ENCODE data around the gene SCGB2A2. TPM values are rescaled to one million over a fixed set of nuclear protein-coding genes. Genes with fewer than 3 reads are reported as not detected.

Gene SCGB2A2
- polyA plus RNA-seq, 1 experiment = not detected

GRCh38 chr11:62309991-62310390, 40.0 kb downstream of the SCGB2A2 start:
- Histone ChIP-seq H3K27ac (ENCODE audit: low read depth, low read length) (no peak overlapping the region), H3K9me3 (ENCODE audit: control insufficient read depth, insufficient read depth, low read length) (no peaks in the 10 kb centered on the region), H3K4me3 (ENCODE audit: low read depth, low read length) (no peak overlapping the region), H3K27me3 (ENCODE audit: control insufficient read depth, insufficient read depth, low read length) (peaks cover 14% of the 10 kb centered on the region)
- CTCF ChIA-PET = interaction anchor here (1.0 kb wide), 2 partner anchors 9 to 519 kb away, joined by 3 read pairs; no protein-coding TSS in a partner anchor
- DNase-seq (ENCODE audit: low read depth, low spot score) = no peak
- no peak for TF ChIP-seq CTCF (IDR thresholded peaks at IDR 0.05; ENCODE audit: low read depth, low read length)
- POLR2A ChIA-PET = no interaction called here

GRCh38 chr11:62315431-62315830, 45.5 kb downstream of the SCGB2A2 start:
- peaks cover 20% of the 10 kb centered on the region for H3K27me3 ChIP-seq (ENCODE audit: control insufficient read depth, insufficient read depth, low read length)
- no peak for DNase-seq (ENCODE audit: low read depth, low spot score)
- ChIA-PET POLR2A (no interaction called here), CTCF (interaction anchor here (1.2 kb wide), 1 partner anchor 25 kb away, joined by 3 read pairs; no protein-coding TSS in a partner anchor)
- H3K4me3 ChIP-seq (ENCODE audit: low read depth, low read length) = no peak overlapping the region
- no peak for TF ChIP-seq CTCF (IDR thresholded peaks at IDR 0.05; ENCODE audit: low read depth, low read length)
- H3K9me3 ChIP-seq (ENCODE audit: control insufficient read depth, insufficient read depth, low read length) = no peaks in the 10 kb centered on the region
- no peak overlapping the region for H3K27ac ChIP-seq (ENCODE audit: low read depth, low read length)

GRCh38 chr11:62322524-62322923, 52.6 kb downstream of the SCGB2A2 start:
- no peak overlapping the region for H3K27ac ChIP-seq (ENCODE audit: low read depth, low read length)
- H3K4me3 ChIP-seq (ENCODE audit: low read depth, low read length) = no peak overlapping the region
- peaks cover 17% of the 10 kb centered on the region for H3K27me3 ChIP-seq (ENCODE audit: control insufficient read depth, insufficient read depth, low read length)
- CTCF ChIA-PET = interaction anchor here (2.5 kb wide), 1 partner anchor 11 kb away, joined by 15 read pairs; no protein-coding TSS in a partner anchor
- H3K9me3 ChIP-seq (ENCODE audit: control insufficient read depth, insufficient read depth, low read length) = no peaks in the 10 kb centered on the region
- POLR2A ChIA-PET = no interaction called here
- no peak for TF ChIP-seq CTCF (IDR thresholded peaks at IDR 0.05; ENCODE audit: low read depth, low read length)
- DNase-seq (ENCODE audit: low read depth, low spot score) = no peak

Other genes with a start within 250 kb of the SCGB2A2 start
- 6.4 and 8.2 TPM in 2 replicates for gene INCENP, start 146.1 kb upstream of the SCGB2A2 start, polyA plus RNA-seq (2011; rRNA removed)
- not detected in 2 replicates for gene SCGB1D1, start 79.9 kb upstream of the SCGB2A2 start, polyA plus RNA-seq (2011; rRNA removed)
- not detected in 2 replicates for gene SCGB2A1, start 61.5 kb upstream of the SCGB2A2 start, polyA plus RNA-seq (2011; rRNA removed)
- gene SCGB1D2, start 27.9 kb upstream of the SCGB2A2 start, polyA plus RNA-seq (2011; rRNA removed) = not detected in 2 replicates
- not detected in 2 replicates for gene SCGB1D4, start 28.9 kb downstream of the SCGB2A2 start, polyA plus RNA-seq (2011; rRNA removed)
- gene ASRGL1, start 67.3 kb downstream of the SCGB2A2 start, polyA plus RNA-seq (2011; rRNA removed) = 0.48 and 0.61 TPM in 2 replicates
- not detected in 2 replicates for gene SCGB1A1, start 148.9 kb downstream of the SCGB2A2 start, polyA plus RNA-seq (2011; rRNA removed)